ENCODE results near the gene CARMIL1.

Gene CARMIL1

GRCh38 chr6:25332655-25333071 lies 53.5 kb downstream of the CARMIL1 start:
- DNase-seq (ENCODE audit: low read depth in 2 of 2), result no peak

GRCh38 chr6:25333471-25333870 lies 54.3 kb downstream of the CARMIL1 start:
- no peak for DNase-seq (ENCODE audit: low read depth in 2 of 2)

- DNase-seq (ENCODE audit: low read depth in 2 of 2), result no peak
These were observed 55.6 kb downstream of the CARMIL1 start for GRCh38 chr6:25334793-25335192.

GRCh38 chr6:25336996-25337395 lies 57.8 kb downstream of the CARMIL1 start:
- DNase-seq (ENCODE audit: low read depth in 2 of 2), result no peak

GRCh38 chr6:25337431-25337830 lies 58.3 kb downstream of the CARMIL1 start:
- no peak for DNase-seq (ENCODE audit: low read depth in 2 of 2)

- no peak for DNase-seq (ENCODE audit: low read depth in 2 of 2)
These were observed 61.4 kb downstream of the CARMIL1 start for GRCh38 chr6:25340431-25341202.

GRCh38 chr6:25341203-25341552 lies 62.0 kb downstream of the CARMIL1 start:
- DNase-seq (ENCODE audit: low read depth in 2 of 2), result no peak

- DNase-seq (ENCODE audit: low read depth in 2 of 2), result no peak
These were observed 62.9 kb downstream of the CARMIL1 start for GRCh38 chr6:25341923-25342619.

- no peak for DNase-seq (ENCODE audit: low read depth in 2 of 2)
These were observed 63.6 kb downstream of the CARMIL1 start for GRCh38 chr6:25342802-25343201.

GRCh38 chr6:25343984-25344383 lies 64.8 kb downstream of the CARMIL1 start:
- no peak for DNase-seq (ENCODE audit: low read depth in 2 of 2)

- DNase-seq (ENCODE audit: low read depth in 2 of 2), result no peak
These were observed 65.7 kb downstream of the CARMIL1 start for GRCh38 chr6:25344827-25345226.

- DNase-seq (ENCODE audit: low read depth in 2 of 2), result no peak
These were observed 66.9 kb downstream of the CARMIL1 start for GRCh38 chr6:25346064-25346463.

GRCh38 chr6:25350573-25350972 lies 71.4 kb downstream of the CARMIL1 start:
- no peak for DNase-seq (ENCODE audit: low read depth in 2 of 2)

- no peak for DNase-seq (ENCODE audit: low read depth in 2 of 2)
These were observed 72.3 kb downstream of the CARMIL1 start for GRCh38 chr6:25351485-25351884.

GRCh38 chr6:25352285-25352684 lies 73.1 kb downstream of the CARMIL1 start:
- no peak for DNase-seq (ENCODE audit: low read depth in 2 of 2)

- no peak for DNase-seq (ENCODE audit: low read depth in 2 of 2)
These were observed 75.1 kb downstream of the CARMIL1 start for GRCh38 chr6:25354078-25354932.

GRCh38 chr6:25359191-25359861 lies 80.2 kb downstream of the CARMIL1 start:
- no peak for DNase-seq (ENCODE audit: low read depth in 2 of 2)

- no peak for DNase-seq (ENCODE audit: low read depth in 2 of 2)
These were observed 80.7 kb downstream of the CARMIL1 start for GRCh38 chr6:25359891-25360290.

- no peak for DNase-seq (ENCODE audit: low read depth in 2 of 2)
These were observed 81.4 kb downstream of the CARMIL1 start for GRCh38 chr6:25360621-25361020.

- DNase-seq (ENCODE audit: low read depth in 2 of 2), result no peak
These were observed 84.3 kb downstream of the CARMIL1 start for GRCh38 chr6:25363427-25363826.

GRCh38 chr6:25365154-25365553 lies 86.0 kb downstream of the CARMIL1 start:
- no peak for DNase-seq (ENCODE audit: low read depth in 2 of 2)
